ENCODE measurements around the gene ZNF77. TPM values are rescaled to one million over a fixed set of nuclear protein-coding genes. Genes with fewer than 3 reads are reported as not detected.

The ZNF77 gene
- polyA plus RNA-seq, 3 donors = 7.6 to 9.0 (median 8.2) TPM

- DNase-seq (ENCODE audit: extremely low read depth in 1 of 11, low read depth in 9 of 11, low spot score in 4 of 11) = peak in 10 of 11 donors; percentile 39 to 81 (median 58)
These were observed 57.3 kb downstream of the ZNF77 start for GRCh38 chr19:2887391-2887914.

DNA sequence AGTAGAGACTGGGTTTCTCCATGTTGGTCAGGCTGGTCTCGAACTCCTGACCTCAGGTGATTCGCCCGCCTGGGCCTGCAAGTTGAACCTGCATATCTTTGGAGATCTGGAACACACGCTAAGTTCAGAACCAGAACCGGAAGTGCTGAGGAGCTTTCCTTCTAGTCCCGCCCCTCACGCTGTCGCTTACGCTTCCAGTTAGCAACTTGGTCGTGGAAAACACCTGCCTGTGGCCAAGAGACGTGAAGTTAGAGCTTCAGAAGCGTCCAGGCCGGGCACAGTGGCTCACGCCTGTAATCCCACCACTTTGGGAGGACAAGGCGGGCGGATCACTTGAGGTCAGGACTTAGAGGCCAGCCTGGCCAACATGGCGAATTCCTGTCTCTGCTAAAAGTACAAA, 59.0 kb downstream of the ZNF77 start:
- DNase-seq (ENCODE audit: extremely low read depth in 1 of 11, low read depth in 9 of 11, low spot score in 4 of 11) = no peak

DNA sequence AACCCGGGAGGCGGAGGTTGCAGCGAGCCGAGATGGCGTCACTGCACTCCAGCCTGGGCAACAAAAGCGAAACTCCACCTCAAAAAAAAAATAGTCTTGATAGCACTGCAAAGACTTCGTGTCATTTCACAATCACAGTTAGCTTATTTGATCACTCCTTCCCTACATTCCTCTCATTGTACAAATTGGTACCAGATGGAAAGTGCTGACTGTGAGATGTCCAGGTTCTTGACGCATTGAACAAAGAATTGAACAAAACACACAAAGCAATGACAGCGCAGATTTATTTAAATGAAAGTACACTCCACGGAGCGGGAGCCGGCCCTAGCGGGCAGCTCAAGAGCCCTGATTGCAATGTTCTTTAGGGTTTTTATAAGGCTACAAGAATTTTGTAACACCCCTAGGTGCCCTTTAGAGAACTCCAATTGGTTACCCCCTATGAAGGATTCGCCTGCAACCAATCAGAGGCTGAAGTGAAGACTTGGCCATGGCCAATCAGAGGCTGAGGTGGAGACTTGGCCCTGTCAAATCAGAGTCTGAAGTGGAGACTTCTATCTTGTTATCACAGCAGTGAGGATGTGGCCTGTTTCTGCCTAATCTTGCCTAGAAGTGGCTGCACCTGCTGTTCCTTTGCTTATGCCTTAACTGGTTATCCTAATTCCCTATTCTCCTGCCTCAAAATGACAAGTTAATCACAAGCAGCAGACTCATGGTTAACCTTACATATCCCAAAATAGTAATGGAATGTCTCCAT, 60.9 kb downstream of the ZNF77 start:
- DNase-seq (ENCODE audit: extremely low read depth in 1 of 11, low read depth in 9 of 11, low spot score in 4 of 11) = no peak

Other genes starting within 250 kb of the ZNF77 start
- 1 to 10 TPM; 5.1 to 7.2 (median 5.9) TPM for gene GNG7, start 242.3 kb downstream of the ZNF77 start, polyA plus RNA-seq (ENCODE audit: insufficient read length in 3 of 3)
- gene DIRAS1, start 223.6 kb downstream of the ZNF77 start, polyA plus RNA-seq (ENCODE audit: insufficient read length in 3 of 3) = 1 to 10 TPM; 2.9 to 3.6 (median 3.5) TPM
- 10 to 100 TPM; 23.8 to 30.3 (median 26.9) TPM for gene SLC39A3, start 205.0 kb downstream of the ZNF77 start, polyA plus RNA-seq (ENCODE audit: insufficient read length in 3 of 3)
- gene SGTA, start 161.7 kb downstream of the ZNF77 start, polyA plus RNA-seq (ENCODE audit: insufficient read length in 3 of 3) = 10 to 100 TPM; 48.4 to 66.5 (median 62.8) TPM
- gene THOP1, start 159.5 kb downstream of the ZNF77 start, polyA plus RNA-seq (ENCODE audit: insufficient read length in 3 of 3) = 10 to 100 TPM; 44.7 to 59.9 (median 59.8) TPM
- gene ZNF554, start 125.1 kb downstream of the ZNF77 start, polyA plus RNA-seq (ENCODE audit: insufficient read length in 3 of 3) = 10 to 100 TPM in 2 of 3 donors, 1 to 10 TPM in 1; 8.3 to 11.3 (median 10.3) TPM
- gene ZNF555, start 103.5 kb downstream of the ZNF77 start, polyA plus RNA-seq (ENCODE audit: insufficient read length in 3 of 3) = 10 to 100 TPM; 12.5 to 14.1 (median 12.5) TPM
- gene ZNF556, start 77.6 kb downstream of the ZNF77 start, polyA plus RNA-seq (ENCODE audit: insufficient read length in 3 of 3) = 1 to 10 TPM in 2 of 3 donors, under 1 TPM in 1; 0.66 to 1.5 (median 1.5) TPM
- gene ZNF57, start 44.0 kb downstream of the ZNF77 start, polyA plus RNA-seq (ENCODE audit: insufficient read length in 3 of 3) = 1 to 10 TPM; 6.9 to 7.6 (median 7.1) TPM
- 10 to 100 TPM in 1 of 3 donors, 1 to 10 TPM in 2; 8.1 to 10.4 (median 8.3) TPM for gene TLE6, start 32.6 kb upstream of the ZNF77 start, polyA plus RNA-seq (ENCODE audit: insufficient read length in 3 of 3)
- gene TLE2, start 84.3 kb upstream of the ZNF77 start, polyA plus RNA-seq (ENCODE audit: insufficient read length in 3 of 3) = 10 to 100 TPM; 27.0 to 63.6 (median 39.6) TPM
- gene TLE5, start 117.5 kb upstream of the ZNF77 start, polyA plus RNA-seq (ENCODE audit: insufficient read length in 3 of 3) = 100 to 1,000 TPM; 419 to 491 (median 450) TPM
- 10 to 100 TPM; 61.2 to 64.4 (median 61.5) TPM for gene GNA11, start 149.4 kb upstream of the ZNF77 start, polyA plus RNA-seq (ENCODE audit: insufficient read length in 3 of 3)
- gene GNA15, start 191.1 kb upstream of the ZNF77 start, polyA plus RNA-seq (ENCODE audit: insufficient read length in 3 of 3) = 1 to 10 TPM in 2 of 3 donors, under 1 TPM in 1; 0.81 to 1.6 (median 1.2) TPM
- gene S1PR4, start 233.8 kb upstream of the ZNF77 start, polyA plus RNA-seq (ENCODE audit: insufficient read length in 3 of 3) = under 1 TPM; 0.28 to 0.56 (median 0.34) TPM
- gene NCLN, start 241.0 kb upstream of the ZNF77 start, polyA plus RNA-seq (ENCODE audit: insufficient read length in 3 of 3) = 10 to 100 TPM; 29.5 to 48.4 (median 41.7) TPM